ENCODE data around the gene NXPE2. TPM values are rescaled to one million over a fixed set of nuclear protein-coding genes. Genes with fewer than 3 reads are reported as not detected.
"Not testable (repeated sequence)": the region's sequence is repeated elsewhere in the genome, so short reads cannot be mapped to it uniquely, and the experiment has no call there.

Gene NXPE2
- total RNA-seq: not detected

DNA sequence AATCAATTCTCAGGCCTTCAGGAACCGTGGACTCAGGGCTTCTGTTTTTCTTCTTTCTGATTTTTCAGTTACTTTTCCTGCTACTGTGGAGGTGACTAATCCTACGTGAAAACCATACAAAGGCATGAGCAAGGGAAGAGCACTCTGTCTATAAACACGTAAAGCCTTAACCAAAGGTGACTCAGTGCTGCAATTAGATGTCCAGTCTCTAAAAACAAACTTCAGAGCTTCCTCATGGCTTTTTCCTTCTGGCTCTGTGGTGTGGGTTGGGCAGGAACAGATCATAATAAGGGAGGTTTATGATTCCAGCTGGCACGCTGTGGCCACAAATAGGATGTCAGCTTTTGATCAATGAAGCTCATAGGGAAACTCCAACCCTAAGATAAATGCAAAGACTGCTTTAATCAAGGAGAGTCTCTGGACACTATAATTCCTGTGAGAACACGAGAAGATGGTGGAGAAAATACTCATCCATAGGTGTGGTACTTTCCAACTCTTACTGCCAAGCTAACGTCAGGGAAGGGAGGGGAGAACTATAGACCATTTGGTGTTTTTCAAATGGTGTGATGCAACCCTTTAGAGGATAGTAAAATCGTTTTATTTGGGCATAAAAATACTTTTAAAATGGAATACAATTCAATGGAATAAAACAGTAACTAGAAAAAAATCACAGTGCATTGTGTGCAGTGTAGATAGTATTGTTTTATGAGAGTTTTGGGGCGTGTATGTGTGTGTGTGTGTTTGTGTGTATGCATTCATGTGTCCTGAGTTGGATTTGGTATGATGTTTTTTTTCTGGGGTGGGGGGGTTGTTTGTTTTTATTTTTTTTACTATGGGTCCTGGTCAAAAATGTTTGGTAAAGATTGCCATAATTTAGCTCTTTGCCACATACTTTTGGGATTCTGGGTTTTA is at the start of gene NXPE2:
NXPE2 (plus strand) TSS at position 403 of the 912 bp plus-strand sequence; CDS start at position 452, 49 bp downstream.
- DNase-seq (ENCODE audit: low spot score) (no peak), ATAC-seq (no peak)

DNA sequence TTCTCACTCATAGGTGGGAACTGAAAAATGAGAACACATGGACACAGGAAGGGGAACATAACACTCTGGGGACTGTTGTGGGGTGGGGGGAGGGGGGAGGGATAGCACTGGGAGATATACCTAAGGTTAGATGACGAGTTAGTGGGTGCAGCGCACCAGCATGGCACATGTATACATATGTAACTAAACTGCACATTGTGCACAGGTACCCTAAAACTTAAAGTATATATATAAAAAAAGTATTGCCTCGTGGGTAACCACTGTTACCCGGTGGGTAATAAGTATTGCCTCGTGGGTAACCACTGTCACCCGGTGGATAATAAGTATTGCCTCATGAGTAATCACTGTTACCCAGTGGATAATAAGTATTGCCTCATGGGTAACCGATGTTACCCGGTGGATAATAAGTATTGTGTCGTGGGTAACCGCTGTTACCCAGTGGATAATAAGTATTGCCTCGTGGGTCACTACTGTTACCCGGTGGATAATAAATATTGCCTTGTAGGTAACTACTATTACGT is 46.8 kb upstream of the NXPE2 start:
- DNase-seq (ENCODE audit: low spot score); ATAC-seq: not testable (repeated sequence)

DNA sequence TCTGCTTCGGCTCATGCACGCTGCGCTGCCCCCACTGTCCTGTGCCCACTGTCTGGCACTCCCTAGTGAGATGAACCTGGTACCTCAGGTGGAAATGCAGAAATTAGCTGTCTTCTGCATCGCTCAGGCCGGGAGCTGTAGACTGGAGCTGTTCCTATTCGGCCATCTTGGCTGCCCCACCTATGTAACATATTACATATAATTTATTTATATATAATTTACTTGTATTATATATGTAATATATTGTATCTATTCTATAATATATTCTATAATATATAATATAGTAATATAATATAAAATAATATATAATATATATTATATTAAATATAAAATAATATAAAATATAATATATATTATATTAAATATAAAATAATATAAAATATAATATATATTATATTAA is 38.9 kb upstream of the NXPE2 start:
- not testable (repeated sequence) for ATAC-seq; DNase-seq (ENCODE audit: low spot score)

DNA sequence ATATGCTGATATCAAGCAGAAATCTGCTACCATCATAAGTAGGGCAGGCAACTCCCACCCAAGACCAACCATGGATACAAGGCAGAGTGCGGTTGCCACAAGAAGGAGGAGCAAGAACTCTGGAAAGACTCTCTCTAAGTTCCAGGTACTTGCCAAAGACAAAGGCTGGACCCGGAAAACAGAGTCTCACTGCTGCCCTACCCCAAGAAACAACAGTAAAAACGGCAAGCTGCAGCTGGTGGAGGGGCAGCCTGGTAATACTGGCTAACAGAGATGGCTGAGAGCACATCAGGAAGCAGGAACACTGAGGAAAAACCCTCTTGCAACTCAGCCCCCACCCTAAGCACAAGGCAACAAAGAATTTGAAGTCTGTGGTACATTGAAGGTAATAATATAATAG is 27.7 kb upstream of the NXPE2 start:
- no peak for ATAC-seq

DNA sequence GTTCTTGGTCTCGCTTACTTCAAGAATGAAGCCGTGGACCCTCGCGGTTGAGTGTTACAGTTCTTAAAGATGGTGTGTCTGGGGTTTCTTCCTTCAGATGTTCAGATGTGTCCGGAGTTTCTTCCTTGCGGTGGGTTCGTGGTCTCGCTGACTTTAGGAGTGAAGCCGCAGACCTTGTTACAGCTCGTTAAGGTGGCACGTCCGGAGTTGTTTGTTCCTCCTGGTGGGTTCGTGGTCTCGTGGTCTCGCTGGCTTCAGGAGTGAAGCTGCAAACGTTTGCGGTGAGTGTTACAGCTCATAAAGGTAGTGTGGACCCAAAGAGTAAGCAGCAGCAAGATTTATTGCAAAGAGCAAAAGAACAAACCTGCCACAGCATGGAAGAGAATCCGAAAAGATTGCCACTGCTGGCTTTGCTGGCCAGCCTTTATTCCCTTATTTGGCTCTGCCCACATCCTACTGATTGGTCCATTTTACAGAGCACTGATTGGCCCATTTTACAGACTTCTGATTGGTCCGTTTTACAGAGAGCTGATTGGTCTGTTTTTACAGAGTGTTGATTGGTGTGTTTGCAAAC is 27.1 kb upstream of the NXPE2 start:
- ATAC-seq: no peak
- DNase-seq (ENCODE audit: low spot score): no peak

More for the DNA sequence above, 27.7 kb upstream of the NXPE2 start:
- DNase-seq (ENCODE audit: low spot score): no peak

DNA sequence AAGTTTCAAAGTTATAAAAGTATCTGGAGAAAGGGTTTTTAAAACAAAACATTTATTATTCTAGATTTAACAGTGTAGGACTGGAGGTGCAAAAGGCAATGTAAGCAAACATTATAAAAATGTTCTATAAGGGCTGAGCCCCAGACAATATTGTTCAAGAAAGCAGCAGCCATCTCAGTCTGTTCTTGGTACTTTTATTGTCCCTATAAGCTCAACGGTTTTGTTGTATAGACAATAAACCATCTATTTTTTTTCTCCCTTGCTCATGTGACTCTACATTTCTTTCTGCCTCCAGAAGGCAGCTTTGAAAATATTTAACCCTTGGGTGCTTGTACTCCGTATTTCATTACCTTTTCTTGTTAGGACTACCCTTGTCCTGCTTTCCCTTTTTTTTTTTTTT is 25.2 kb upstream of the NXPE2 start:
- ATAC-seq: no peak
- no peak for DNase-seq (ENCODE audit: low spot score)

DNA sequence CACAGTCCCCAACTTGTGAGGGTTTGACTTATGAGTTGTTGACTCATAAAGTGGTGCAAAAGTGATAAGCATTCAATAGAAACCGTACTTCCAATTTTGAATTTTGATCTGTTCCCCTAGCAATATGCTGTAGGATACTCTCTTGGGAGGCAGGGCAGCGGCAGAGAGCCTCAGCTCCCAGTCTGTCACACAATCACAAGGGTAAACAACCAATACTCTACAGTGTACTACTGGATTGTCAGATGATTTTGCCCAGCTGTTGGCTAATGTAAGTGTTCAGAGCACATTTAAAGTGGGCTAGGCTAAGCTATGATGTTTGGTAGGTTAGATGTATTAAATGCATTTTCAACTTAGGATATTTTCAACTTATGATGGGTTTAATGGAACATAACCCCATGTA is 13.7 kb upstream of the NXPE2 start:
- ATAC-seq (no peak), DNase-seq (ENCODE audit: low spot score) (no peak)

DNA sequence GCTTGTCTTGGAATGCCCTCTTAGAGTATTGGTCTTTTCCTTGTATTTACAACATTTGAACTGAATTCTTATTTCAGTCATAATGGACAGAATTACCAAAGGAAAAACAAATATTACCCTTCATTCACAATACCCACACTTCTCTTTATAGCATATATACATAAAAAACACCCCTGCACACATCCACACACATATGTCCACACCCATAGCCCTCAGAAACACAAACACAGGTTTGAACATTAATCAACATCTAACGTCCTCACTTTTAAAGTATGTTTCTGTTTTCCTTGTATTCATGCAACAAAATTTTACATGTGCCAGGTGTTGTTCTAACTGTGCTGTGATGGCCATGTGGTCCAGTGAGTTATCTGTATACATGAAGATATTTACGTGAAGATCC is 11.6 kb upstream of the NXPE2 start:
- DNase-seq (ENCODE audit: low spot score): no peak
- ATAC-seq: no peak

DNA sequence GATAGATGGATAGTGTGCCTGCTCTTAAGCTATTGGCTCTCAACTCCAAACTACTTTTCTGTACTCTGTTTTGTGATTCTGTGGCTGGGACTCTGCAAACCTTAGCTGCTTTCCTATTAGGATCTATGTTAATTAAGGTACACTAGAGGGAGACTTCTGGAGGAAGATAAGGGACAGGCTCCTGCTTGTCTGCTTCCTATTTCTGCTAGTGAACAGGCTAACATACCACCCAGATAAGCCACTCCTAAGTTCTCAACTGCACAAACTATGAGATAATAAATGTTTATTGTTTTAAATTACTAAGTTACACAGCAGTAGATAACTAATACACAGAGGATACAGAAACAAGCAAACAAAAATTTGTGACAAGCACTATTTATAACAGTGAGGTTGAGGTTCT is 10.2 kb upstream of the NXPE2 start:
- no peak for DNase-seq (ENCODE audit: low spot score)
- ATAC-seq: no peak

DNA sequence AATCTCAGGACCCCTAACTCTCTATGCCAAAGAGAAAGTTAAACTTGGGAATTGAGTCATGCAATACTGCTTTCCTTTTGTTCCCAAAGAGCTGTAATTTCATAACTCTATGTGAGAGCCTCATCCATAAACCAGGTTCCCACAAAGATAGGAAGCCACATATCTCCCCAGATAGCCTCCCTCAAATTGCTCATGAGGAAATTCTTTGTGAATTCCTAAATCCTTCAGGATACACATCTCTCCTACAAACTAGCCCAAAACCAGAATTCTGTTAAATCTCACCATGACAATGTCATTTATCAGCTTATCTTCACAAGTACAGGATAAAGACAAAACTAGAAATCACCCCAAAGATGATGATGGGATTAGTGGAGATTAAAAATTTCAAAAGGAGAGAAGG is 4.7 kb upstream of the NXPE2 start:
- DNase-seq (ENCODE audit: low spot score) (no peak), ATAC-seq (no peak)

DNA sequence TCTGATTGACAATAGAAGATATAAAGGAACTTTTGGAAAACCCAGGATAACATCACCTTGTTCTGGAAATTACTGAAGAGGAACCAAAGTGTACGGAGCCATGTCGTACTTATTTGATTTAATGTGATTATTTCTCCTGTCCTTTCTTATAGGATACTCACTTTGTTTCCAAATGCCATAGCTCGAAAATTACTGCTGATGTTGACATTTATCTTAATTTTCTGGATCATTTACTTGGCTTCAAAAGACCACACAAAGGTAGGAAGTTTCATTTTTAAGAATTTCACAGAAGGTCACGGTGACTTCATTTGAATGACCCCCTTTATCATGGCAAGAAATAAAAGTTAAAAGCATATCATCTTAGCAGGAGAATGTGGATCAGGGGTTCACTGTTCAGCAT is 1.2 kb downstream of the NXPE2 start:
- ATAC-seq (no peak), DNase-seq (ENCODE audit: low spot score) (no peak)

DNA sequence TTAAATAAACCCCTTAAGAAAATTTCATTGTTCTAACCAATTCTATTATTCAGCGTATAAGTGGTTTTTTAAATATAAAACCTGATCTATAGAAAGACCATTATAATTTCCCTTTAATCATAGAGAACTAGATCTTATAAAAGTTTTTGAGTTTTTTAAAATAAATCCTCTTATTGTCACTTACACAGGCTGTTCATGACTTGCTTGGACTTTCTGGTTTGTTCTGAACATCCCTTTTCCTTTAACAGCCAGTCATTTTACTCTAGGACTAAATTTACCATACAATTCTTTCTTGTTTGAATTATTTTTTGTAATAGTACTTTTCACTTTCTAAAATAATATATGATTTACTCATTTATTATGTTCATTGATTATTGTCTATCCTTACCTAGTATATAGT is 4.7 kb downstream of the NXPE2 start:
- DNase-seq (ENCODE audit: low spot score) (no peak), ATAC-seq (no peak)

DNA sequence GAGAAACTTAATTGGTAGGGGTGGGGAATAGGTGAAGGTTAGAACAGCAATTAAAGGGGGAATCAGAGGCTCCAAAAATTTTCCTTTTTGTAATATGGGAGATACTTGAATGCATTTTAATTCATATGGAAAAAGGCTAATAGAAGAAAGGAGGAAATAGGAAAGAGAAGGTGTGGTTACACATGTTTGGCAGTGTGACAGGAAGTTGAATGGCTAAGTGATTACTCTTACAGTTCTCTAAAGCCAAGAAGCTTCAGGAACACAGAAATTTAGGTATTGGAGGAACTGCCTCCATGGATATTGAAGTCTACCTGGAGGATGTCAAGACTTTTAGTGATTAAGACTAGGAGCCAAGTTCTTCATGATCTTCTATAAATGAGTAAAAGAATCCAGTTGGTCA is 6.3 kb downstream of the NXPE2 start:
- DNase-seq (ENCODE audit: low spot score) (no peak), ATAC-seq (no peak)

DNA sequence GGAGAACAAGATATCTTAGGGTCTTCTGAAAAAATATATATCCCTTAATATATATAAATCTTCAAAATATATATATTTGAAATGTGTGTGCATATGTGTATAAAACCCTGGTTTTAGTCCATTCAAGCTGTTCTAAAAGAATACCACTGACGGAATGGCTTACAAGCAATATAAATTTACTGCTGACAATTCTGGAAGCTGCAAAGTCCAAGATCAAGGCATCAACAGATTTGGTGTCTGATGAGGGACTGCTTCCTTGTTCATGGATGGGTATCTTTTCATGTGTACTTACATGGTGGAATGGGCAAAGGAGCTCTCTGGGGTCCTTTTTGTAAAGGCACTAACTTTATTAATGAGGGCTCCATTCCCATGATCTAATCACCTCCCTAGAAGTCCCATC is 6.8 kb downstream of the NXPE2 start:
- DNase-seq (ENCODE audit: low spot score): no peak
- ATAC-seq: no peak

DNA sequence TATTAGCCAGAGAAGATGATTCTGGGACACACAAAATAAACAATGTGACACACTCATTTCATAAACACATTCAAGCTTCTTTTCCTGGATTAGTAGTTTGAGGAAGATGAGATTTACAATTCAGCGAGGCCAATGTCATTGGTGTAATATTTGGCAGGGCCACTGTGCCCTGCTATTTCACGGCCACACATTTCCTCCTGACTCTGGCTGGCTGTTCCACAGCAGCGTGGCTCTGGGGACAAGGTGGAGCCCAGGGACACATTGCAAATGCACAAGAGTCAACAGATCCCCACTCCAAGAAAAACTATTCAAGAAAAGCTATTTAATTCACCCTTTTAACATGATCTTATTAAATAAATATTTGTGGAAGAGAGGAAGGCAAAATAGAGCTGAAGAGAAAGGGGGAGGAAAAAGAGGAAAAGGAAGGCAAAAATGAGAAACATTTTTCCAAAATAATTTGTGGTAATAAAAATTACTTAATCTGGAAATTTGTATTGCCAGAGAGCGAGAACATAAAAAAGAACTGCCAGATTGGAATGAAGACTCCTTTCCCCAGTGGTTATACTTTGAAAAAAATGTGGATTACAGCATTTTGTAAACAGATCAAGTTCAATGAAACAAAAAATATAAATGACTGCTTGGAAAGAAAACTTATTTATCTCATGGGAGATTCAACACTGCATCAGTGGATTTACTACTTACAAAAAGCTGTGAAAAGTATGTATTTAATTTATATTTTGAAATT is 27.1 kb downstream of the NXPE2 start:
- ATAC-seq (no peak), DNase-seq (ENCODE audit: low spot score) (no peak)

DNA sequence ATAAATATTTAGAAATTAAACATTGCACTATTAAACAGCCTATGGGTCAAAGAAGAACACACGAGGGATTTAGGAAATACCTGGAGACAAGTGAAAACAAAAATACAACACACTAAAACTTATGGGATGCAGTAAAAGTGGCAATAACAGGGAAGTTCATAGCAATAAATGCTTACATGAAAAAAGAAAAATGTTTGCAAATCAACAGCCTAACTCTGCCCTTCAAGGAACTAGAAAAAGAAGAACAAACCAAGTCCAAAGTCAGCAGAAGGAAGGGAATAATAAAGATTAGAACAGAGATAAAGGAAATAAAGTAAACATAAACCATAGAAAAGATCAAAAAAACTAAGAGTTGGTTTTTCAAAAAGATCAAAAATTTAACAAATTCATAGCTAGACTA is 31.6 kb downstream of the NXPE2 start:
- no peak for ATAC-seq

DNA sequence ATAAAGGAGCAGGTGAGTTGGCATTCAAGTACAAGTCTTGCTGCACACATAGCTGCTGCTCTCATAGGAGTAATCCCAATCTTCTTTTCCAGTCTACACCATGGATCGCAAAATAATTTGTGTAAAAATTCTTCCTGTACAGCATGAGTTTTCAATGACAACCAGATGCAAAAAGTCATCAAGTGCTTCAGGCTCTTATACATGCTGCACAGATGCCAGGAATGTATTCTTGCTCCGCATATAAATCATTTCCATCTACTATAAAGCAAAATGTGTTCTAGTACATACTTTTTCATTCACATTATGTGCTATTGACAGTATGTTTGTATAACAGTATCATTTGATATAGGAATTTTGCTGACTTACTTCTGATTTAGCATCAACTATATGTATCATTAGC is 35.4 kb downstream of the NXPE2 start:
- DNase-seq (ENCODE audit: low spot score) (no peak), ATAC-seq (no peak)

More for the DNA sequence above, 31.6 kb downstream of the NXPE2 start:
- no peak for DNase-seq (ENCODE audit: low spot score)

DNA sequence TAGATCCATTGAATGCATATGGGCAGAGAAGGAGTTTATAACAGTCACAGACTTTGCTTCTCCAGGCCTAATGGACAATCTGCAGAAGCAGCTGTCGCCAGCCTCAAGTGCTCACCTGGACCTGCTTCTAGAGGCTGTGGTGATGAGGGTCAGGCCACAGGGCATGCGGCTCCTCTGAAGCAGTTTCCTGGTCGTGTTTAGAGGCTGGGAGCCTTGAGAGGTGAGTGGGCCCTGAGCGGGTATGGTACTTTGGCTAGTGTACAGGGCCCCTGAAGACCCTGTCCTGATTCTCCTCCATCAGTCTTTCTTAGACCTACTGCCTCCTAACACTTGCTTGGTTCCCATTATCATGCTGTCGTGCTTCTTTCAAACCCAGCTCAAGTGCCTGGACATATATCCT is 41.2 kb downstream of the NXPE2 start:
- no peak for ATAC-seq
- no peak for DNase-seq (ENCODE audit: low spot score)

DNA sequence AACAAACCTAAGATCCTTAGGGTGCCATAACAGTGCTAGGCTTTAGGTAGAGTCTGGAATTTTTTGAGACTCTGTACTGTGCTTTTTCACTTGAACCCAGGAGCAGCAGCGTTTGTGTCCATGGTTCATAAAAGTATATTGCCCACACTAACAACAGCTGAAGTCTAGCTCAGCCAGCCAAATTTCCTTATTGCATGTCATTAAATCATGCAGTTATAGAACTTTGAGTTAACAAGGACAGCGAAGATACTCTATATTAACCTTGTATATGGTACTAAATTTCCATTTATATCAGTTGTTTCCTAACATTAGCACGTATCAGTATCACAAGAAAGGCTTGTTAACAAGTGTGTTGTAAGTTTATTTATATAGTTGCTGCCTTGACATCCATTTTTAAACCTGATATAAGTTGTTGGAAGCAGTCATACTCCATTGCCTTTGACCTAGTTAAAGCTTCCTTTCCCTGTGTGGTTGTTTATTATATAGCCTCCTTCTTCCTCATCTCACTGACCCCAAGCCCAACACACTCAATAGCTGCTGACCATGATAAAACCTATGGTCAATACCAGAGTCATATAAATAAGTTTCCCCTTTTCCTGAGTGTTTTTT is 46.7 kb downstream of the NXPE2 start:
- no peak for ATAC-seq
- DNase-seq (ENCODE audit: low spot score): no peak

DNA sequence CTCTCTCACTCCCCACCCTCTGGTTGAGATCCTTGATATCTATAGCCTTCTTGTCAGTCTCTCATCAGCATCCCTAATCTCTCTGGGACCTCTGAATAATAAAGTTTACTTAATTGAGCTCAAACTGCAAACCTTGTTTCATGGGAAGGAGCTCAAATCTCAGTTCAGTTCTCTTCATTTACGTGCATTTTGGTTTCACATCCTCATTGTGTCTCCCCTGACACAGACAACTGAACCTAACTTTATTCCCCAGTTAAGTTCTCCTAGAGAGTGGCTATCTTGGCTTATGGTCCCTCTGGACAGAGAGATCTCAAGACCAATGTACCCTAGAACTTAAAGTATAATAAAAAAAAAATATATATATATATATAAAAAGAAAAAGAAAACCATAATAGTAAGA is 47.3 kb downstream of the NXPE2 start:
- DNase-seq (ENCODE audit: low spot score) (no peak), ATAC-seq (no peak)

DNA sequence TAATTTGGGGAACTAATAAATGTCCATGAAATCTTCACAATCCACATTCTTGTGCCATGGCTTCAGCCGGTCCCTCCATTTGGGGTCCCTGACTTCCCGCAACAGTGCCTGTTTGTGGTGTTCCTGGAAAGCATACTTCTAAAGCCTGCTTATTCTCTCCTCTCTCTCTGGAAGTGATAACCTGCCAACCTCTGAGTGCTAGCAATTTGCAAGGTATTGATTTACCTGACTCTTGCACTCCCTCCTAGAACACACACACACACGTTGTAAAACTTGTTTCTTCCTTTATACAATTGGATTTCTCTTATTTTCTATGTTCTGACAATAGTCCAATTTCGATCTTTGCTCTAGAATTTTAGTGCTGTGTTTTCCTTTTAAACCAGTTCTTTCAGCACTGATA is 58.5 kb downstream of the NXPE2 start:
- DNase-seq (ENCODE audit: low spot score): no peak
- no peak for ATAC-seq
